Activated naive CD8-positive, alpha-beta T cell treated with anti-CD3 and anti-CD28 coated beads, Interleukin-2, amount 50 U/mL, for 16 hours (primary cell): ENCODE measurements around the gene DEUP1.
"Not testable (repeated sequence)": the region's sequence is repeated elsewhere in the genome, so short reads cannot be mapped to it uniquely, and the experiment has no call there.

Source experiments
- DNase-seq: peaks from one replicate; pipeline ENCODE4 v3.0.0-alpha.2; 2020; ENCODE audit warnings: low read depth, low spot score

The DEUP1 gene, protein sequence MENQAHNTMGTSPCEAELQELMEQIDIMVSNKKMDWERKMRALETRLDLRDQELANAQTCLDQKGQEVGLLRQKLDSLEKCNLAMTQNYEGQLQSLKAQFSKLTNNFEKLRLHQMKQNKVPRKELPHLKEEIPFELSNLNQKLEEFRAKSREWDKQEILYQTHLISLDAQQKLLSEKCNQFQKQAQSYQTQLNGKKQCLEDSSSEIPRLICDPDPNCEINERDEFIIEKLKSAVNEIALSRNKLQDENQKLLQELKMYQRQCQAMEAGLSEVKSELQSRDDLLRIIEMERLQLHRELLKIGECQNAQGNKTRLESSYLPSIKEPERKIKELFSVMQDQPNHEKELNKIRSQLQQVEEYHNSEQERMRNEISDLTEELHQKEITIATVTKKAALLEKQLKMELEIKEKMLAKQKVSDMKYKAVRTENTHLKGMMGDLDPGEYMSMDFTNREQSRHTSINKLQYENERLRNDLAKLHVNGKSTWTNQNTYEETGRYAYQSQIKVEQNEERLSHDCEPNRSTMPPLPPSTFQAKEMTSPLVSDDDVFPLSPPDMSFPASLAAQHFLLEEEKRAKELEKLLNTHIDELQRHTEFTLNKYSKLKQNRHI

DNA sequence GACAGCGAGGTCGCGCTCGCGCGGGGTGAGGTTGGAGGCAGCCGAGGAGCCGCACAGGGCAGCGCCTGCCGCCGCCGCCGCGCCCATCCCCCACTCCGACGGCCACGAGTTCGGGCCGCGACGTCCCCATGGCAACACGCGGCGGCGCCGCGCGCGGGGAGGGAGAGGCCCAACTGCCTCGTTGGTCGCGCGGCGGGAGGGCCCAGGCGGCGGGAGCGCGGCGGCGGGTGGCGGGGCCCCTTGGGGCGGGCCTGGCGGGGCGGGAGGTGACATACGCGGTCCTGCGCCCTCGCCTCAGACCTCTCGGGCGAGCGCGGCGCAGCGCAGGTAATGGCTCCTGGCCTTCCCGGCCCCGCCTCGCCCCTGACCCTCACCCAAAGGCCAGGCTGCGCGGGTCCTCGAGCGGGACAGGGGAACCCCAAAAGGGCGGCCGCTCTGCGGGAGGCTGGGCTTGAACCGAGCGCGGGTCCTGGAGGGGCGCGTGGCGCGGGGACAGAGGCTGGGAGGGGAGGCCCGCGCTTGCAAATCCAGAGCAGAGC, at the start of gene DEUP1:
DEUP1 (plus strand) TSS at position 297 of the 539 bp plus-strand sequence. CDS start 1,518 bp downstream, outside the sequence.
- DNase-seq: no peak

DNA sequence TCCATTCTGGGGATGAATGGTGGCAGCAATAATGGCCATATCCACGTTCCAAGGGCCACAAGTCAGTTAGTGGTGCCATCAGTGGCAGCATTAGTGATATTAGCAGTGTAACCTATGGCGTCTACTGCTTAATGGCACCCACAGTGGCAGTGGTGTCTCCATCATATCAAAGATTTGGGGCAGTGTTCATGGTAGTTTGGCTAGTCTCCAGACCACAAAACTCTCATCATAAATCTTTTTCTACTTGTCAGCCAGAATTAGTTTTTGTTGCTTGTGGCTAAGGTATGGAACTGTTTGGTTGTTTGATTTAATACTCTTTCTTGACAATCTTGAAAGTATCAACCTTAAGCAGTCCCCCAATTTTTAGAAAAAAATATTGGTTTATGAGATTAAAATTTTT, 45.1 kb upstream of the DEUP1 start:
- DNase-seq: no peak

GRCh38 chr11:93287434-93287833, 43.1 kb upstream of the DEUP1 start:
- DNase-seq: no peak

- no peak for DNase-seq
These were observed 42.5 kb upstream of the DEUP1 start for GRCh38 chr11:93288079-93288478.

DNA sequence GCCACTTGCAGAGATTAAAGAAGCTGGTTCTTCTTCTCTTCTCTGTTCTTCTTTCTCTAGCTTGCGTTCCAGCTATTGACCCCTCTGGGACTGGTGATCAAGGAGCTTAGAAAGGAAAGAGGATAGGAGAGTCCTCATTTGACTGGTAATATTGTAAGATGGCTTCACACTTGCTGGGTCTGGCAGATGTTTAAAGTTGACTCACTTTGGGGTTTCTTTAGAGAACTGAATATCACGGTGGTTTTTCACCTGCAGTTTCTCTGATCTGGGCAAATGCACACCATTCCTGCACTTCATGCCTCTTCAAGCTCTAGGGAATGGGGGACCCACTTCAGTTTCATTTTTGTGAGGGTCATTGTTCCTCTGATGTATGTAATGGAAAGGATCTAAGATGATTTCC, 41.8 kb upstream of the DEUP1 start:
- no peak for DNase-seq

DNA sequence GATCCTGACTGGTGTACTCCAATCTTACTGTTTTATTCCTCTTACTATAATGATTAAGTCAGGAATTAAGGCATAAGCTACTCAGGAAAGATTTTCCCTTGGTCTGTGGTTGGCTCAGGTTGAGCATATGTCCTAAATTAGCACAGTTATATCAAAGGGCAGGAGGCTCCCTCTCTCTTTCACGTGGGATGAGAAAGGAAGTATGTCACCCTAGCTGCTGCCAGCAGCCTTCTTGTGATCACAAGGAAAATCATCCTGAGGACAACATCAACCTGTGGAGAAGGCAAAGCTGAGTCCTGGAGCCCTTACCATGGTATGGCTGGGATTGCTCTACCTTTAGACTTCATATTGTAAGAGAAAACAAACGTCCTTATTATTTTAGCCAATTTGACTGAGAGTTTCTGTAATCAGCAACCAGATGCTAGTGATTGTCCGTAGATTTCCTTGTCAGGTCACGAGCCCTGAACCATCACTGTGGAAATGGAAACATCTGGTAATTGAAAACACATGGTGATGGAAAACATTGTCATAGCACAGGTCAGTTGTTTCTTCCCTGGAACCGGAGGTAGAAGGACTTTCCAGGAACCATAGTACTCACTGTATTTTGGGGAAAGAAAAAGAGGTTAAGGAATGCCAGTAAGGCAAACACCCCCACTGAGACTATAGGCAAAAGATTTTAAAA, 40.6 kb upstream of the DEUP1 start:
- no peak for DNase-seq

- no peak for DNase-seq
These were observed 39.4 kb upstream of the DEUP1 start for GRCh38 chr11:93291110-93291509.

DNA sequence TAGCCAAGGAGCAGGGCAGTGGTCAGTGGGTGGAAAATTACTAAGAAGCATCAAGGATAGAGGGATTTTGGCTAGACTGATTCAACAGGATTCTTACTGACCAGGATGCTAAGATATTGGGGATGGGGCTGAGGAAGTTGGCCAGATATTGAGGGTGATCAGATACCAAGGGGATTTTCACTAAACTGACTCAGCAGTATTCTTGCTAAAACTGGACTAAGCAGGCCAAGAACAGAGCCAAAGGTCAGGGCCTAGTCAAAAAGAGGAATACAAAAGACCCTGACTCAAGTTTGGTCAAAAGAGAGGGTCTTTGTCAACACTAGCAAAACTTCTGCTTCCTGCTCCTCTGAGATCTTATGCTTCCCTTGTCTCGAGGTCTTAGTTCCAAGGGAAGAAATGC, 38.6 kb upstream of the DEUP1 start:
- DNase-seq: no peak

DNA sequence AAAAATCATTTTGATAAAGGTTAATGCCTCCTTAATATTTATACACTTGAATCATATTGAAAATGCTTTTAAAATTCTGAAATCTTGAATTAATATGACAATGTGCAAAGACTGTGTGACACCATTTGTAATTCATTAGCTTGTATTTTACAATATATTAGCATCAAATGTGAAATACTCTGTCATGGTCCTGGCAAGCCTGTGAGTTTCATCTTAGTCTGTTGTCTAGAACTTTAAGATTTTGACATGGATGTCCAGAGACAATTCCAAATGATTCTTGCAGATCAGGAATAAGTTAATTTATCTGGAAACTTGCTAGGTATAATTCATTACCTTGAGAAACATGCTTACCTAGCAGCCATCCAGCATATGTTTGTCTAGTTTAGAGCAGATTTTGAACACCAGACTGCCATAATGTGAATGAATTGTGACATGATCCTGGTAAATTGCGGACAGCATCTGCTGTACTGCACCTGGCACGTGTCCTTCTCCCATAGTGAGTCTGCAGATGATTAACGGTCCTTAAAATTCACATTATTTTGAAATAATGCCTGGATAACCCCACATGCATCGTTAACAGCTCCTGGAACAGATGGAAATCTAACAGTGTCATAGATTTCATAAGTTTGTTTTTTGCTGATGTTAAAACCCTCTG, 34.5 kb upstream of the DEUP1 start:
- no peak for DNase-seq

- DNase-seq: no peak
These were observed 26.9 kb upstream of the DEUP1 start for GRCh38 chr11:93303689-93304088.

DNA sequence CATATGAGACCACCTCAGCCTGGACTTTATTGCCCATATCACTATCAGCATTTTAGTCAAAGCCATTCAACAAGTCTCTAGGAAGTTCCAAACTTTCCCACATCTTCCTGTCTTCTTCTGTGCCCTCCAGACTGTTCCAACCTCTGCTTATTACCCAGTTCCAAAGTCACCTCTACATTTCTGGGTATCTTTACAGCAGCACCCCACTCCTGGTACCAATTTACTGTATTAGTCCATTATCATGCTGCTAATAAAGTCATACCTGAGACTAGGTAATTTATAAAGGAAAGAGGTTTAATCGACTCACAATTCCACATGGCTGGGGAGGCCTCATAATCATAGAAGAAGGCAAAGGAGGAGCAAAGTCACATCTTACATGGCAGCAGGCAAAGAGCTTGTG, 16.1 kb upstream of the DEUP1 start:
- not testable (repeated sequence) for DNase-seq

- DNase-seq: no peak
These were observed 11.2 kb upstream of the DEUP1 start for GRCh38 chr11:93319224-93319839.

DNA sequence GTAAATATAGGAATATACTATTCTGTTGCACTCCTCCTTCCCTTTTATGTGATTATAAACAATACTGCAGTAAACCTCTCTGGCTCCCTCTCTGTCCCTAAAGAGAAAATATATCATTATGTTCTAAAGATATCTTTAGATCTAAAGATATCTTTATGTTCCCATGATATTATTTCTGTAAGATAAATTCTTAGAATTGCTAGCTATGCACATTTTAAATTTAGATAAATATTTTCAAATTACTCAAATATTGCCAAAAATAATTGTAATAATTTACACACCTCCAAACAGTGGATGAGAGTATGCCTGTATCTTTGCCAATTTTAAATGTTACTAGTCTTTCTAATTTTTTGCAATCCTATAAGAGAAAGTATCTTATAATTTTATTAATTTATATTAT, 10.3 kb upstream of the DEUP1 start:
- no peak for DNase-seq

DNA sequence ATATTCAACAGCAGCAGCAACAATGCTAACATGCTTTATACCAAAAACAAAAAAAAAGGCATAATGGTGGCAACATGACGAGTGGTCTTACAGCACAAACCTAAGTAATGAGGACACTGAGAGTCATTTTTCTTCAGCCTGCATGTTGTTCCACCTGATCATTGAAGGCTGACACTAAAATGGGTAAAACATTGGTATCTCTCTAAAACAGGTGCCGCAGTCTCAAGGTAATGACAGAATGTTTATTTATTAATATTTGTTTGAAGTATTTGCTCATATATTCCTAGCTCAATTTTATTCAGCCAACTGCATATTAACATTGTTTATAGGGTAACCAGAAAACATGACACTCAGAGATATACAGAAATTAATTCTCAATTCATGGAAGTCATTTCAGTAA, 8.3 kb upstream of the DEUP1 start:
- no peak for DNase-seq

- no peak for DNase-seq
These were observed 6.8 kb upstream of the DEUP1 start for GRCh38 chr11:93323747-93324146.

- DNase-seq: no peak
These were observed 6.0 kb upstream of the DEUP1 start for GRCh38 chr11:93324500-93324899.

DNA sequence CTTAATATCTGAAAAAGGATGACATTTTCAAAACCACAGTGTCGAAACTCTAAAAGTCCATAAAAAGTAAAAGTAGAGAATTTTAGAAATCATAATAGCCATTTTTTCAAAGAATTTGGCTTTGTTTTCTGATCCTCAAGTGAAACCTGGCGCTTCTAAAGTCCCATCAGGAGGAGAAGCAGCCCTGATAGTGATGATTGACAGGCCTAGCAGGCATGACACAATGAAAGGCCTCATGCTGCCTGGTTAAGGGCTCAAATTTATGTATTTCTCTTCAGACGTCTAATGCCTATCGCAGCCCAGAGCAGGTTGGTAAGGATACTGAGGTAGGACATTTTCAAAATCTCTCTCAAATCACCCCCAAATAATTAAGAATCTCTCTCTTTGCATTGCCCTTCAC, 3.9 kb upstream of the DEUP1 start:
- DNase-seq: no peak

GRCh38 chr11:93329936-93330445, 551 bp upstream of the DEUP1 start:
- DNase-seq: no peak

GRCh38 chr11:93340223-93340622, 9.7 kb downstream of the DEUP1 start:
- DNase-seq: no peak

DNA sequence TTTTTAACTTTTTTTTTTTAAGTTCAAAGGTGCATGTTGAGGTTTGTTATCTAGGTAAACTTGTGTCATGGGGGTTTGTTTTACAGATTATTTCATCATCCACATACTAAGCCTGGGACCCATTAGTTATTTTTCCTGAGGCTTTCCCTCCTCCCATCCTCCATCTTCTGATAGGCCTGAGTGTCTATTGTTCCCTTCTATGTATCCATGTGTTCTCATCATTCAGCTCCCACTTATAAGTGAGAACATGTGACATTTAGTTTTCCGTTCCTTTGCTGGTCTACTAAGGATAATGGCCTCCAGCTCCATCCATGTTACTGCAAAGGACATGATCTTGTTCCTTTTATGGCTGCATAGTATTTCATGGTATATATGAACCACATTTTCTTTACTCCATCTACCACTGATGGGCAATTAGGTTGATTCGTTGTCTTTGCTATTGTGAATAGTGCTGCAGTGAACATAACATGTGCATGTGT, 14.4 kb downstream of the DEUP1 start:
- no peak for DNase-seq

GRCh38 chr11:93348930-93349329, 18.4 kb downstream of the DEUP1 start:
- DNase-seq: no peak
